OCI-M2 (cell line): ENCODE data around the gene FAM98C.
"Not testable (repeated sequence)": the region's sequence is repeated elsewhere in the genome, so short reads cannot be mapped to it uniquely, and the experiment has no call there.

Experiments used
- DNase-seq: peaks from one replicate; lab custom pipeline; 2025; ENCODE audit not compliant: unreplicated experiment; lab: John Stamatoyannopoulos, UW

Gene FAM98C

DNA sequence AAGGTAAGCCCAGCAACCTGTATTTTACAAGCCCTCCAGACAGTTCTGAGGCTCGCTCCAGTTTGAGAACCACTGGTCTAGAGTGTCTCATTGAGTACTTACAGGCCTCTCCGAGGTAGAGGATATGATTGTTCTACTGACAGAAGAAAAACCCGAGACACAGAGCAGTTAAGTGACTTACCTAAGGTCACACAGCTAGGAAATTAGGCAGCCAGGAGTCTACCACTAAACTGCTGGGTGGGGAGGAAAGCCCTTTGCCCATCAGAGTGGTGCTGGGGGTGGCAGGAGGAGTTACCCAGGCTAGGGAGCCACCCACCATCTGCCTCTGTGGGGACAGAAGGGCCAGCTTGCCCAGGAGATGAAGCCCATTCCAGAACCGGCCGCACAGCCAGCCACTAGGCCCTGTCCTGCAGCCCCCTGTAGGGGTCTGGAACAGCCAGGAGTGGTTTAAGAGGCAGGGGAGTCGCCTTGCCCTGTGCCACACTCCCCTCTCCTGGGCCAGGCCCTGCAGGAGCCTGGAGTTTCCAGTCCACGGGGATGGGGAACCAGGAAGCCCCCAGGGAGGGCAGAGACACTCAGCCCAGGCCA is 22.4 kb downstream of the FAM98C start:
- no peak for DNase-seq

DNA sequence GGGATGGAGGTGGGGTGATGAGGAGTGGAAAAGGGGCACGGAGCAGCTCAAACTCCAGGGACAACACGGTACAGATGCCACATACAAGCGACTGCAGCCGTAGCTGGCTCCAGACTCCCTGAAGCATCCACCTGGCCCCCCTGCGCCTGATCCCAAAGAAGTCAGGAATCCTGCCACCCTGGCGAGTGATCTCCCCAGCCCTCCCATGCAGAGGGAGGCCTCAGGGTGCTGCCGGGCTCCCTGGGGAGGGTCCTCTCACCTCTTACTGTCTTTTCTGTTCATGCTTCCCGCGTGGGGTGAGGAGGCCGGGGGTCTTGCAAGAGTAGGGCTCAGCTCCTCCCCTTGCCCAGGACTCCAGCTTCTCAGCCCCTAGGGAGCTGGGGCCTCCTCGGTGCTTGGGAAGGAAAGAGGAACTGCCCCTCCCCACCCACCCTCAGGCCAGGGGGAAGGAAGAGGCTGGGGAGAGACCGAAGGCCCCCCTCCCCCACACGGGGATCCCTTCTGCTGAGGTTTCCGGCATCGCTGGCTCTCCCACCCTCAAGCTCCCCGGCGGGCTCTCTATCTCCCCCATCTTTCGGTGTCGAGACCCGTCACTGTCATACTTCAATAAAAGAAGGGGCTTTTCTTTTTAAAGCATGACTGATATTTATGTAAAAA is 23.0 kb downstream of the FAM98C start, which contains the start of gene RASGRP4:
RASGRP4 (minus strand) TSS at position 410 of the 657 bp plus-strand sequence; CDS start at position 282, 128 bp downstream.
- DNase-seq = peak; percentile 91

DNA sequence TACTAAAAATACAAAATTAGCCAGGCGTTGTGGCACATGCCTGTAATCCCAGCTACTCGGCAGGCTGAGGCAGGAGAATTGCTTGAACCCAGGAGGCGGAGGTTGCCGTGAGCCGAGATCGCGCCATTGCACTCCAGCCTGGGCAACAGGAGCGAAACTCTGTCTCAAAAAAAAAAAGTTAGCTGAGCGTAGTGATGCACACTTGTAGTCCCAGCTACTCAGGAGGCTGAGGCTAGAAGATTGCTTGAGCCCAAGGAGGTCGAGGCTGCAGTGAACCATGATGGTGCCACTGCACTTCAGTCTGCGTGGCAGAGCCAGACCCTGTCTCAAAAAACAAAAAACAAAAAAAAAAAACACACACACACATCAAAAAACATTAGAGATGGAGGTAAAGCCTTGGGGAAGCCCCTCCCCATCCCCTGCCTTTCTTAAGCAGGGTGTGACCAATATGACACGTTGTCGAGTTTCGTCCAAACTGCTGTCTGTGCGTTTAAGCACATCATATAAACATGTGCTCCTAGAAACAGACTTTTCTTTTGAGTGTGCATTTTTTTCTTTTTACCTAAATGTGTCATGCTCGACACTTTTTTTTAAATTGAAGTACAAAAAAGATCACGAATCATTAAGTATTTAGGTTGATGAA is 24.3 kb downstream of the FAM98C start:
- DNase-seq = not testable (repeated sequence)

DNA sequence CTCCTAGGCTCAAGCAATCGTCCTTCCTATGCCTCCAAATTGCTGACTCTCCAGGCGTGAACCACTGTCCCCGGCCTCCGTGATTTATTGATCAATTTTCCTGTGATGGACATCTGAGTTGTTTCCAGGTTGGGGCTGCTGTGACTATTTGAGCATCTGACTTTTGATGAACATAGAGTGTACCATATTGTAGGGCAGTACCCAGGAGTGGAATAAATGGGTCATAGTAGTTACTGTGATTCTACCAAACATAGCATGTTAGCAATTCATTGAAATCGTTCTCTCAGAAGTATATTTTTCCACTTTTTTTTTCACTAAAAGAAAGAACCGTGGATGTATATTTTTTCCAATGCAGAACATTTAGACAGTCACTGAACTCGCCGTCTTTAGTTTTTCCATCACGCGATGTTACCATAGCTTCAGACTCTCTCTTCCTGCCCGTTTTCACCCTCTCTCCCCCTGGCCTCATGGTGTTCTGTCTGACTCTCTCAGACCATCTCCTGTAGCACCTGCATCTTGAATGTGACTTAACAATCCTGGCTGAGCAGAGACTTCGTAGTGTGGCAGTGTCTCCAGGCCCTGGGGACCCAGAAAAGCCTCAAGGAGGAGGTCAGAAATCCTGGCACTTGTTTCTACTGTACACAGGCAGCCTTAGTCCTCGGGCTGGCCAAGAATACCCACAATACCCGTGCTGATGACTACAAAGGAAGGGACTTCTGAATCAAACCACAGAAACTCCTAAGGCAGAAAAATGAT is 26.3 kb downstream of the FAM98C start:
- DNase-seq = no peak

DNA sequence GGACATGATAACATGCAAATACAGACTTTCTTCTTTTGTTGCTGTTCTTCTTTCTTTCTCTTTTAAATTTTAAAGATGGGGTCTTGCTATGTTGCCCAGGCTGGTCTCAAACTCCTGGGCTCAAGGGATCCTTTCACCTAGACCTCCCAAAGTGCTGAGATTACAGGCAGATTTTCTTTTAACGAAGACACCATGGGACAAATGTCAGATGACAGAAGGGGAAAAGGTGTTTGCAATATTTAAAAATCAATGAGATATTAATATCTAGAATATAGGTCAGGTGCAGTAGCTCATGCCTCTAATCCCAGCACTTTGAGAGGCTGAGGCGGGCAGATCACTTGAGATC is 26.9 kb downstream of the FAM98C start:
- no peak for DNase-seq

DNA sequence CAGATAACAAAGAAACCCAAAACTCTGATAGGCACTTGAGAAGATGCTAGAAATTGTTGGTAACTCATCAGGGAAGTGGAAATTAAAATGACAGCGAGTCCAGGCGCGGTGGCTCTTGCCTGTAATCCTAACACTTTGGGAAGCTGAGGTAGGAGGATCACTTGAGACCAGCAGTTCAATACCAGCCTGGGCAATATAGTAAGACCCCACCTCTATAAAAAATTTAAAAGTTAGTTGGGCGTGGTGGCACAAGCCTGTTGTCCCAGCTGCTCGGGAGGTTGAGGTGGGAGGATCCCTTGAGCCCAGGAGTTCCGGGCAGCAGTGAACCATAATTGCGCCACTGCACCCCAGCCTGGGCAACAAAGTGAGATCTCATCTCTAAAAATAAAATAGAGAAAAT is 28.0 kb downstream of the FAM98C start:
- DNase-seq = no peak

DNA sequence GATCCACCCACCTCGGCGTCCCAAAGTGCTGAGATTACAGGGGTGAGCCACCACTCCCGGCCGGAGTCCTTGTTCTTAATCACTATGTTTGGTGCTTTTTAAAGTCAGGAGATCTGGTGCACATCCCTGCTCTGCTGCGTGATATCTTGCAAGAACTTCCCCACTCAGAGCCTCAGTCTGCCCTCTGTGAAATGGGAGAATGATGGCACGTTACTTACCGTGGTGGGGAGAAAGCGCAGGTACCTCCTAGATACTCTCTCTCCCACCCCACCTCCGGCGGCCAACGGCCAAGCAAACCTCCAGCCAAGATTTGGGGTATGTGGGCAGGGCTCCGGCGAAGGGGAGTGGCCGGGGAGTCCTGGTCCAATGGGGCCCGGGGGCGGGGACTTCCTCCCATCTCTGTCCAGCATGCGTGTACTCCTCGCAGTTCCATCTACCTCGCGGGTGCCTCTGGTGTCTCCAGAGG is 30.4 kb downstream of the FAM98C start, which contains the start of gene RYR1:
RYR1 (plus strand) TSS at position 424 of the 466 bp plus-strand sequence. CDS start 139 bp downstream, outside the sequence.
- no peak for DNase-seq

DNA sequence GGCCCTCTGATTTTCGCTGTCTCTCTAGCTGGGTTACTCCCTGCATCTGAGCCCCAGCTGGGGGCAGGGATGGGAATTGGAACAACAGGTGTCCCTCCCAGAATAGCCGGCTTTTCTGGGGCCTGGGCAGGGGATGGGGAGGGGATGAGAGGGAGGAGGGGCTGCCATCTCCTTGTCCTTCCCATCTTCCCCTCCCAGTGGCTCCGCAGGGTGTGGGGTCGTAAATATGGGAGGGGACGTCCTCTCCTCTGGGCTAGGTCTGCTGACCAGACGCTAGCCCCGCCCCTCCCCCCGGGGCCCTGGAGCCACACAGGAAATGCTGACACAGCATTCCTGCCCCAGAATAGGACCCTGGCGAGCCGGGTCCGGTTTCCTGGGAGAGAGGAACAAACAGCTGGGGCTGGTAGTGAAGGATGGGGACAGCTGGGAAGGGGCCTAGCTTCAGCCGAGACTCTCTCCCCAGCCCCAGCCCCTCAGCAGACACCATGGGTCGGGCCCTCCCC is 31.7 kb downstream of the FAM98C start:
- no peak for DNase-seq

DNA sequence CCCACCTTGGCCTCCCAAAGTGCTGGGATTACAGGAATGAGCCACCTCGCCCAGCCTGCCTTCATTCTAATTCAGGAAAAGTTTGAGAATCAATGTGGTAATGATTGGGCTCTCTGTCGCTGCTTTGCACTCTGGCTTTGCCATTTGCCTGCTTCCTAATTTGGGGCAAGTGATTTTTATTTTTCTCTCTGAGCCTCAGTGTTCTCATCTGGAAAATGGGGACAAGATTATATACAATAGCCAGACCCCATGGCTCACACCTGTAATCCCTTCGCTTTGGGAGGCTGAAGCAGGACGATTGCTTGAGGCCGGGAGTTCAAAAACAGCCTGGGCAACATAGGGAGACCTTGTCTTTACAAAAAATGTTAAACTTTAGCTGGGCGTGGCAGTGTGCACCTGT is 34.4 kb downstream of the FAM98C start:
- no peak for DNase-seq

DNA sequence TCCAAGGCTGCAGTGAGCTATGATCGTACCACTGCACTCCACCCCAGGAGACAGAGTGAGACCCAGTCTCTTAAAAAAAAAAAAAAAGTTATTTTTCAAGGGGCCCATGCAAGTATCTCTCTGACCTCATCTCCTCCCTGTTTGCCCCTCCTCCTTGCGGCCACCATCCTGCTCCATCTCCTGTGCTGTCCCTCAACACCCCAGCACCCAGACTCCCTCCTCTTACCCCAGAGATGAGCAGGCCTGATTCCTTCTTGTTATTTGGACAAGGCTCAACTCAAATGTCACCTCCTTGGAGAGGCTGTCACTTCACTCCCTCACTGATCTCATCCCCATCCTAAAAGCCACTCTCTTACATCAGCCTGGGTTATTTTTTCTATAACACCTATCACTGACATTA is 35.0 kb downstream of the FAM98C start:
- no peak for DNase-seq

DNA sequence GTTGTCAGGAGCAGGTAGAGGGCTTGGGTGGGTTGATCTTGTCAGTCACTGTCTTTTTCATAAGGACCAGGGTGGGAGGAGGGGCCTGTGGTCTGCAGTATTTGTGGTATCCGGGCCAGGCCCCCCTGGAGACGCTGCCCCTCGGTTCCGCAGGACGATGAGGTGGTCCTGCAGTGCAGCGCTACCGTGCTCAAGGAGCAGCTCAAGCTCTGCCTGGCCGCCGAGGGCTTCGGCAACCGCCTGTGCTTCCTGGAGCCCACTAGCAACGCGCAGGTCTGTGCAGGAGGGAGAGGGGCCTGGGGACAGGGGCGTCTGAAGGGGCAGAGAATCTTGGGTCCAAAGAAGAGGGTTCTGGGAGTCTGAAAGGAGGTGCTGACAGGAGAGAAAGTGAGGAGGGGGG is 37.7 kb downstream of the FAM98C start:
- no peak for DNase-seq

DNA sequence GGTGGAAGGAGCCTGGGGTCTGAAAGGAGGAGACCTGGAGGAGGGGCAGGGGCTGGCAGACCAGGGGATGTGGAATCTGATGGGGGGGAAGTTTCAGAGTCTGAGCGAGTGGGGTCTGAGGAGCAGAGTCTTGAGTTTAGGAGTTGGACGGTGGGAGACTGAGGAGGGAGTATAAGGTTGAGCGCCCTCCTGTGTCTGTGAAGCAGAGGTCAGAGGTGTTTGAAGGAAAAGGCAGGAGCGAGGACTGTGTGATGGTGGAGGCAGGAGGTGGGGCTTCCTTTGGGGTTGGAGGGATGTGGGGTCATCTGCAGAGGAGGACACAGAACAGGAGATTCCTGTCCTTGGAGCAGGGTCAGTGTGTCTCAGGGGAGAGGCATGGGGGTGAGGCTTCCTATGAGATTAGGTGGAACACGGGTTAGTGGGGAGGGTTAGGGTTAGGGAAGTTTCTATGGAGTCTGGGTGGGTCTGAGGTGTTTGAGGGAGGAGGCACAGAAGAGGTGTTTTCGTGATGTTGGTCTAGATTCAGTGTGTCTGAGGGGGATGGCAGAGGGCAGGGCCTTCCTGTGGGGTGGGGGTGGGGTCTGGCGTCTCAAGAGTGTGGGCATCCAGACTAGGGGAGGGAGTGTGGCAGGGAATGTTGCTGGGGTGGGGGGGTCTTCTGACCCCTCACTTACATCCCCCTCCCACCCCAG is 38.9 kb downstream of the FAM98C start:
- DNase-seq = no peak

DNA sequence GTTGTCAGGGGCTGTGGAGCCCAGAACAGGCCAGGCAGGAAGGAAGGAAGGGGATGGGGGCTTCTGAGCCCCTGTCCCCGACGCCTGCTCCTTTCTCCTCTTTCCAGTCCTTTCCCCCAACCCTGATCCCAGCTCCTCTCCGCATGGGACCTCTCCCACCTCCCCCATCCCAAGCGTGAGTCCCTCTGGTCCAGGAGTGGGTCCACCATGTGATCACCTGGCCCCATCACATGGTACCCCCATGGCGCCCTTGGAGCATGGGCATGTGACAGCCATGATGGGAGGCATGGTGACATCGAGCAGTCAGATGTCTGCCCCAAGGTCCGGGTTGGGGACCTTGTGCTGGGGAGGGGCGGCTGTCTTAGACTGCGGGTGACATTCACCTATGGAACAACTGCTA is 39.8 kb downstream of the FAM98C start:
- no peak for DNase-seq

DNA sequence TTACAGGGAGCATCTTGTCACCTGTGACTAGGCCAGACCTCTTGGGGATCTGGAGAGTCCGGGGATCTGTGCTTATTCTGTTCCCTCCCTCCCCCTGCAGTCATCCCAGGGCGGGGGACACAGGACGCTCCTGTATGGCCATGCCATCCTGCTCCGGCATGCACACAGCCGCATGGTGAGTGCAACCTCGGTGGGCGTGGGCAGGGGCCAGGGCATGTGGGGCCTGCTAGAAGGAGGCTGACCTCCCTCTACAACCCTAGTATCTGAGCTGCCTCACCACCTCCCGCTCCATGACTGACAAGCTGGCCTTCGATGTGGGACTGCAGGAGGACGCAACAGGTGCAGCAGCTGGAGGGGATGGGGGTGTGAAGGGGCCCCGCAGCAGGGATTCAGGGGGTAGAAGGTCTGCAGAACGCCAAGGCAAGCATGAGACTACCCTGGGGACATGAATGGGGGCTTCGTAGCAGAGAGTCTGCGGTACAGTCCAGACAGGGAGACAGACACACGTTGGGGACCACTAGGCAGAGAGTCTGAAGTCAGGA is 40.6 kb downstream of the FAM98C start:
- DNase-seq = no peak

DNA sequence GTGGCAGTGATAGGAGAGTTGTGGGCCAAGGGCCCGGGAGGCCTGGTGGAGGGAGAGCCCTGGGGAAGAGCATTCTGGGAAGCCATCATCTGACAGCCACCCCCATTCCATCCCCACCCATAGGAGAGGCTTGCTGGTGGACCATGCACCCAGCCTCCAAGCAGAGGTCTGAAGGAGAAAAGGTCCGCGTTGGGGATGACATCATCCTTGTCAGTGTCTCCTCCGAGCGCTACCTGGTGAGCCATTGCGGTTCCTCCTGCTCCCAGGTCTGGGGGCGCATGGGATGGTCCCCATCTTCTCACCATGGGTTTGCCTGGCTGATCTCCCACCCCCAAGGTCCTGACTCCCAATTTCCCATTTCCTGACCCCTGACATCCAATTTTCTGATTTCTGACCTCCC is 41.1 kb downstream of the FAM98C start:
- DNase-seq = no peak

DNA sequence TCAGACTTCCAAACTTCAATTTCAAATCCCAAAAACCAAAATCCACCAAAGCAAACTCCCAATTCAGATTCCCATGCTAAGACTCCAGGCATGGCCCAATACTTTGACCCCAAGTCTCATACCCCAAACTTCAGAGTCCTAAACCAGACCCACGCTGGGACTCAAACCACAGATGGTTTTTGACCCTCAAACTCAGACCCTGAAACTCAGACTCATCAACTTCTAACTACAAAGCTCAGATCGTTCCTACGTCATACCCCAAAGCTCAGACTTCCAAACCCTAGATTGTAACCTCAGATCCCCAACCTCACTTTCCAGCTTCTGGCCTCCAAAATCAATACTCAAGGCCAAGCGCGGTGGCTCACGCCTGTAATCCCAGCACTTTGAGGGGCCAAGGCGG is 42.5 kb downstream of the FAM98C start:
- no peak for DNase-seq

DNA sequence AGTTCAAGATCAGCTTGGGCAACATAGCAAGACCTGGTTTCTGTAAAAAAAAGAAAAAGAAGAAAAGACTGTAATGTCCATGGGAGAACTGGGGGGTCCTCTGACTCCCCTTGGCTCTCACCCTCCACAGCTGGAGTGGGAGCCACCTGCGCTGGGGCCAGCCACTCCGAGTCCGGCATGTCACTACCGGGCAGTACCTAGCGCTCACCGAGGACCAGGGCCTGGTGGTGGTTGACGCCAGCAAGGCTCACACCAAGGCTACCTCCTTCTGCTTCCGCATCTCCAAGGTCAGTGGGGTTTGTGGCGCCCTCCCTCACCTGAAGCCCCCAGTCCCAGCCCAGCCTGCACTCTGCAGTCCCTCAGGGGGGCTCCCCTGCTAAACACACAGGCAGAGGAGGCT is 45.3 kb downstream of the FAM98C start:
- DNase-seq = no peak

DNA sequence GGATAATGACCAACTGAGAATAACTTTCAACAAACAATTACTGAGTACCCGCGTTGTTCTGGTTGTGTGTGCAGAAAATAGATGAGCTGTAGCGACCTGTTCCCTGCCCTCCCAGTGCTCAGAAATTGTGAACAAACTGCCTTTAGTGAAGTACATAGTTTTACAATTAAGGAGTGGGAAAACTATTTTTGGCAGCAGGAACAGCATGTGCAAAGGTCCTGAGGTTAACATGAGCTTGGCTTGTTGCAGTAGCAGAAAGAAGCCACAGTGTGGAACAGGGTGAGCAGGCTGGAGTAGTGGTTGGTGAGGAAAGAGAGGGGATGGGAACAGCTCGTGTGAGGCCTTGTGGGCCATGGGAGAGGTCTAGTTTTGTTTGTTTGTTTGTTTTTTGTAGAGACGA is 46.6 kb downstream of the FAM98C start:
- no peak for DNase-seq

DNA sequence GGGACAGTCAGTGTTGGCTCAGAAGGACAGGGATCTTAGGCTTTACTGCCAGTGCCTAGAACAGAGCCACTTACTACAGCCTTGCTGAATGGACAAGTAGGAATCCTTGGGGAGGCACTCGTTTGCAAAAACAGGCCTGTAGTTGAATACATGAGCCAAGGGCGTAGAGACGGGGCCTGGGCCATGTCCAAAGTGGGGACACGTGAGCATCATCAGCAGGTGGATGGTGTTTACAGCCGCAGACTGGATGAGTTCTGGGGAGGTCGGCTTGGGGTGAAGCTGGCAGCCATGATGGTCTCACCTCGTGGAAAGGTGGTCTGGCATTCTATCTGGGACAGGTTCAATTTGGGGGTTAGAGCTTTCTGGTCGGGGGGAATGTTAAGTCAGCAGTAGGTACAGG is 48.1 kb downstream of the FAM98C start:
- no peak for DNase-seq

DNA sequence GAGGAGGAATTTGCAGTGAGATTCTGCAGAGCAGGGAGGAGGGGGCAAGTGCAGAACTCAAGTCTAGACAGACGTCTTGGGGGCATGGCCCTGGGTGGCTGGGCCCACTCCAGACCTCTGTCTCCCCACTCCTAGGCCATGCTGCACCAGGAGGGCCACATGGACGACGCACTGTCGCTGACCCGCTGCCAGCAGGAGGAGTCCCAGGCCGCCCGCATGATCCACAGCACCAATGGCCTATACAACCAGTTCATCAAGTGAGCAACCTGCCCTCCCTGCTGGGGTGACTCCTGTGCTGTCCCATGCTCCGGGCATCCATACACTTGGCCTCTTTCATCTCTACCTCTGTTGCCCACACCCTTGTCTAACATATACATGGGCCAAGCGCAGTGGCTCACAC is 48.7 kb downstream of the FAM98C start:
- DNase-seq = no peak
